IMR-90 (cell line): Measurements from ENCODE around the gene DNAJC12. TPM values are rescaled to one million over a fixed set of nuclear protein-coding genes. Genes with fewer than 3 reads are reported as not detected.

ENCODE experiments used
- ATAC-seq: fragments of 200-7000 bp; cut with Tn5 transposase; 2 replicates; pipeline ENCODE4 v1.9.1; 2020; ENCODE audit warnings: low read depth, mild to moderate bottlenecking, moderate library complexity
- BruUV-seq: library from RNA; stranded (reverse); fragments of 400-500 nt; replicated peaks from 2 replicates; lab custom pipeline; 2021; lab: Mats Ljungman, UMichigan
- CTCF ChIA-PET: fragments of 300-600 bp; formaldehyde crosslinking; extraction: SDS; loops from one replicate; lab custom pipeline; 2021; ENCODE audit warnings: antibody characterized with exemption; lab: Yijun Ruan, JAX
- POLR2A ChIA-PET: fragments of 300-600 bp; sonication (Branson Sonifier 250); formaldehyde crosslinking; loops from one replicate; lab custom pipeline; 2022; ENCODE audit warnings: antibody characterized with exemption; ENCODE audit not compliant: unreplicated experiment; lab: Charles Lee
- DNase-seq: peaks from one replicate; pipeline ENCODE4 v3.0.0; 2013
- H2AFZ ChIP-seq: replicated peaks from 2 replicates; pipeline ENCODE3; 2013; ENCODE audit warnings: low read length, mild to moderate bottlenecking; ENCODE audit not compliant: poor library complexity
- H2AK5ac ChIP-seq: 2 replicates; pipeline ENCODE4 v1.6.1; 2013; ENCODE audit warnings: low read depth, low read length, inconsistent platforms
- H2AK9ac ChIP-seq: replicated peaks from 2 replicates; pipeline ENCODE3; 2013; ENCODE audit warnings: mild to moderate bottlenecking, low read depth, low read length, moderate library complexity; ENCODE audit not compliant: poor library complexity
- H2BK120ac ChIP-seq: 2 replicates; pipeline ENCODE4 v1.6.1; 2013; ENCODE audit warnings: low read depth, low read length, inconsistent platforms
- H2BK15ac ChIP-seq: 3 replicates; pipeline ENCODE4 v1.6.1; 2013; ENCODE audit warnings: low read depth, low read length, inconsistent platforms
- H2BK20ac ChIP-seq: 2 replicates; pipeline ENCODE4 v1.6.1; 2013; ENCODE audit warnings: low read depth, mild to moderate bottlenecking, inconsistent platforms, low read length, moderate library complexity
- H2BK5ac ChIP-seq: 2 replicates; pipeline ENCODE4 v1.6.1; 2013; ENCODE audit warnings: mild to moderate bottlenecking, low read depth, low read length, inconsistent platforms; ENCODE audit not compliant: poor library complexity, severe bottlenecking
- H3K14ac ChIP-seq: replicated peaks from 2 replicates; pipeline ENCODE4 v1.6.1; 2013; ENCODE audit warnings: low read depth, low read length, inconsistent platforms
- H3K18ac ChIP-seq: 2 replicates; pipeline ENCODE4 v1.6.1; 2013; ENCODE audit warnings: low read depth, low read length, control low read depth
- H3K23ac ChIP-seq: 2 replicates; pipeline ENCODE4 v1.6.1; 2013; ENCODE audit warnings: low read depth, low read length, inconsistent platforms
- H3K27ac ChIP-seq: 2 replicates; pipeline ENCODE4 v1.5.1; 2013; ENCODE audit warnings: mild to moderate bottlenecking, control low read depth, low read length; ENCODE audit not compliant: insufficient read depth
- H3K27me3 ChIP-seq: 2 replicates; pipeline ENCODE4 v1.6.1; 2013; ENCODE audit warnings: low read length; ENCODE audit not compliant: control insufficient read depth, insufficient read depth
- H3K36me3 ChIP-seq: 2 replicates; pipeline ENCODE4 v1.6.1; 2013; ENCODE audit warnings: low read length, mixed read lengths; ENCODE audit not compliant: control insufficient read depth, insufficient read depth
- H3K4ac ChIP-seq: 2 replicates; pipeline ENCODE4 v1.6.1; 2013; ENCODE audit warnings: low read depth, low read length, inconsistent platforms
- H3K4me1 ChIP-seq: 2 replicates; pipeline ENCODE4 v1.6.1; 2013; ENCODE audit warnings: low read length, mixed read lengths; ENCODE audit not compliant: control insufficient read depth, insufficient read depth
- H3K4me2 ChIP-seq: 2 replicates; pipeline ENCODE4 v1.6.1; 2013; ENCODE audit warnings: low read depth, mild to moderate bottlenecking, control low read depth, low read length, moderate library complexity
- H3K4me3 ChIP-seq: 2 replicates; pipeline ENCODE4 v1.5.1; 2013; ENCODE audit warnings: low read depth, mild to moderate bottlenecking, control low read depth, low read length, moderate library complexity; ENCODE audit not compliant: insufficient read depth
- H3K56ac ChIP-seq: 2 replicates; pipeline ENCODE4 v1.6.1; 2013; ENCODE audit warnings: low read length, inconsistent platforms; ENCODE audit not compliant: insufficient read depth; ENCODE audit errors: extremely low read depth
- H3K79me1 ChIP-seq, 2 experiments: 2 replicates each; pipeline ENCODE4 v1.6.1; 2013; ENCODE audit warnings: low read length in 2 of 2, inconsistent platforms in 1 of 2, low read depth in 1 of 2
- H3K9ac ChIP-seq: 2 replicates; pipeline ENCODE4 v1.6.1; 2013; ENCODE audit warnings: low read depth, low read length, control low read depth
- H3K9me1 ChIP-seq: 2 replicates; pipeline ENCODE4 v1.6.1; 2013; ENCODE audit warnings: low read length, inconsistent platforms; ENCODE audit not compliant: insufficient read depth
- H3K9me3 ChIP-seq: 2 replicates; pipeline ENCODE4 v1.6.1; 2013; ENCODE audit warnings: low read length; ENCODE audit not compliant: control insufficient read depth, insufficient read depth
- H4K20me1 ChIP-seq: 2 replicates; pipeline ENCODE4 v1.6.1; 2013; ENCODE audit warnings: low read length, inconsistent platforms; ENCODE audit not compliant: insufficient read depth
- H4K5ac ChIP-seq: 2 replicates; pipeline ENCODE4 v1.6.1; 2013; ENCODE audit warnings: mild to moderate bottlenecking, low read depth, low read length, control low read depth
- H4K8ac ChIP-seq, 2 experiments: 2 replicates each; pipeline ENCODE4 v1.6.1; 2013; ENCODE audit warnings: low read depth in 2 of 2, low read length in 2 of 2, control low read depth in 1 of 2, inconsistent platforms in 1 of 2
- H4K91ac ChIP-seq: 2 replicates; pipeline ENCODE4 v1.6.1; 2013; ENCODE audit warnings: low read depth, low read length, inconsistent platforms; ENCODE audit not compliant: insufficient read depth
- CEBPB ChIP-seq: IDR thresholded peaks from 2 replicates; pipeline ENCODE4 v1.6.1; 2012; ENCODE audit warnings: low read depth, low read length, improper control_type of control experiment
- CHD1 ChIP-seq: IDR thresholded peaks from 2 replicates; pipeline ENCODE4 v1.6.1; 2012; ENCODE audit warnings: low read depth, low read length, improper control_type of control experiment
- ELK1 ChIP-seq: fragments of 150-350 bp; IDR thresholded peaks from 2 replicates; pipeline ENCODE4 v1.6.1; 2016; ENCODE audit warnings: low read depth, mild to moderate bottlenecking, low read length, moderate library complexity, borderline replicate concordance
- FOS ChIP-seq: fragments of 150-350 bp; IDR thresholded peaks from 2 replicates; pipeline ENCODE4 v1.6.1; 2016; ENCODE audit warnings: low read depth, low read length
- MAFK ChIP-seq: IDR thresholded peaks from 2 replicates; pipeline ENCODE4 v1.6.1; 2012; ENCODE audit warnings: low read depth, low read length, improper control_type of control experiment
- MAZ ChIP-seq: IDR thresholded peaks from 2 replicates; pipeline ENCODE4 v1.6.1; 2012; ENCODE audit warnings: low read depth, mild to moderate bottlenecking, low read length, improper control_type of control experiment, moderate library complexity, borderline replicate concordance
- POLR2A ChIP-seq: IDR thresholded peaks from 2 replicates; pipeline ENCODE4 v1.6.1; 2012; ENCODE audit warnings: mild to moderate bottlenecking, low read depth, low read length
- RCOR1 ChIP-seq: IDR thresholded peaks from 2 replicates; pipeline ENCODE4 v1.6.1; 2012; ENCODE audit warnings: mild to moderate bottlenecking, low read length, improper control_type of control experiment; ENCODE audit not compliant: insufficient replicate concordance
- RFX5 ChIP-seq: IDR thresholded peaks from 2 replicates; pipeline ENCODE4 v1.8.0; 2012; ENCODE audit warnings: low read depth, mild to moderate bottlenecking, low read length, moderate library complexity
- SMC3 ChIP-seq: fragments of 150-350 bp; IDR thresholded peaks from 2 replicates; pipeline ENCODE4 v1.6.1; 2016; ENCODE audit warnings: low read depth, mild to moderate bottlenecking, antibody characterized with exemption, low read length, moderate library complexity
- USF2 ChIP-seq: fragments of 150-350 bp; IDR thresholded peaks from 2 replicates; pipeline ENCODE4 v1.6.1; 2017; ENCODE audit warnings: mild to moderate bottlenecking, antibody characterized with exemption, low read length, low read depth
- WGBS, 2 experiments: methylation state at CpG; one replicate each; pipeline versions ENCODE4 v1.1.5 to v1.1.7; 2013; ENCODE audit warnings: missing lambda C conversion rate in 2 of 2; ENCODE audit not compliant: insufficient read length in 1 of 2; ENCODE audit errors: extremely low coverage in 2 of 2; 5-methylcytosine and 5-hydroxymethylcytosine counted together
- dilution Hi-C: fragments of 300-500 bp; cut with HindIII; formaldehyde crosslinking; loops from one replicate; pipeline ENCODE4 v1.14.3; 2018; ENCODE audit warnings: low sequenced_read_pairs; ENCODE audit not compliant: unreplicated experiment
- in situ Hi-C: fragments of 300-500 bp; cut with MboI; formaldehyde crosslinking; loops from 3 replicates; pipeline ENCODE4 v1.14.3; 2019; ENCODE audit warnings: low sequenced_read_pairs, inconsistent platforms, mixed read lengths
- intact Hi-C: fragments of 100-400 bp; cut with micrococcal nuclease; formaldehyde crosslinking; loops from 2 replicates; pipeline ENCODE4 v1.10.0; 2022
- polyA plus RNA-seq, 3 experiments: library from polyadenylated mRNA; depleted of rRNA; stranded (reverse); fragments of >200 nt; gene quantifications; 2 replicates each; pipeline ENCODE4 v1.2.3, GENCODE V29; 2012; ENCODE audit warnings: low replicate concordance in 1 of 3
- total RNA-seq: library from RNA; depleted of rRNA; stranded (reverse); fragments of >200 nt; gene quantifications from 2 replicates; pipeline ENCODE4 v1.2.3, GENCODE V29; 2012

The DNAJC12 gene
- total and polyA plus RNA-seq, 2 of the 4 experiments (the other 2 are of a cell fraction), result 2.3 to 2.9 TPM

- TF ChIP-seq ELK1 (peak; percentile 65; the same call in 1 of the 2 replicates), MAFK (no peak), SMC3 (no peak), POLR2A (no peak), RCOR1 (no peak), RFX5 (no peak), CEBPB (no peak), USF2 (no peak), FOS (no peak), MAZ (peak; percentile 96), CHD1 (no peak)
- H2BK5ac ChIP-seq, result peak overlapping the region; percentile 84
- CTCF ChIA-PET, result no interaction called here
- intact Hi-C loops (loop anchor here (10.0 kb wide), 2 partner anchors 485 to 1045 kb away; partner anchors contain the start of genes HNRNPH3 and PBLD), in situ Hi-C loops (loop anchor here (25.0 kb wide), 2 partner anchors 338 to 438 kb away; no protein-coding TSS in a partner anchor), dilution Hi-C loops (no loop called here)
- peak overlapping the region; percentile 70 for H2AFZ ChIP-seq
- no peaks in the 10 kb centered on the region for H3K9me3 ChIP-seq
- peak overlapping the region; percentile 94; the same call in 1 of the 2 replicates for H3K23ac ChIP-seq
- peak overlapping the region; percentile 87 for H3K27ac ChIP-seq
- H4K8ac ChIP-seq, result peak overlapping the region; percentile 83 to 99
- peak overlapping the region; percentile 97 for H3K14ac ChIP-seq
- peak overlapping the region; percentile 93 for H2AK9ac ChIP-seq
- H3K4ac ChIP-seq, result peak overlapping the region; percentile 77
- H3K18ac ChIP-seq, result peak overlapping the region; percentile 33
- H4K91ac ChIP-seq, result peak overlapping the region; percentile 41
- H3K4me1 ChIP-seq, result no peaks in the 10 kb centered on the region
- H3K4me2 ChIP-seq, result peak overlapping the region; percentile 85
- H2BK20ac ChIP-seq, result no peak overlapping the region
- POLR2A ChIA-PET, result interaction anchor here (0.6 kb wide), 2 partner anchors 245 to 279 kb away, joined by 3 to 5 read pairs; no protein-coding TSS in a partner anchor
- no peaks in the 10 kb centered on the region for H3K36me3 ChIP-seq
- peak overlapping the region; percentile 81 for H3K56ac ChIP-seq
- no TSS peak for BruUV-seq
- H4K5ac ChIP-seq, result peak overlapping the region; percentile 77
- DNase-seq (peak; percentile 95), ATAC-seq (peak; percentile 98)
- H2BK15ac ChIP-seq, result peak overlapping the region; percentile 20; the same call in 1 of the 3 replicates
- peak overlapping the region; percentile 92 for H3K9ac ChIP-seq
- no peaks in the 10 kb centered on the region for H4K20me1 ChIP-seq
- WGBS, 2 experiments, result 0% methylated on average over 12 of the region's 36 CpGs; no CpG with 5 or more reads in 1 of the 2 experiments
- H2AK5ac ChIP-seq, result peak overlapping the region; percentile 36
- H3K79me1 ChIP-seq, result 0 out of 4 replicates have a peak, but pooled peaks cover 0 to 4% of the 10 kb centered on the region in 2 experiments
- H3K4me3 ChIP-seq, result peak overlapping the region; percentile 61
- no peaks in the 10 kb centered on the region for H3K27me3 ChIP-seq
- no peaks in the 10 kb centered on the region for H3K9me1 ChIP-seq
- H2BK120ac ChIP-seq, result peak overlapping the region; percentile 61
Observed at GRCh38 chr10:67849331-67850011, 11.5 kb upstream of the DNAJC12 start.
